Epithelial cell of prostate (primary cell): ENCODE results near the gene FBXL17.
A peak's percentile ranks its signal among the peaks of the same experiment; 100 is the strongest.

ENCODE experiments used
- DNase-seq: peaks from one replicate; pipeline ENCODE4 v3.0.0-alpha.2; 2011; ENCODE audit warnings: low read depth, low spot score
- H3K27ac ChIP-seq: fragments of 450-650 bp; 2 replicates; pipeline ENCODE4 v1.5.1; 2017; ENCODE audit warnings: mild to moderate bottlenecking

Gene FBXL17

GRCh38 chr5:108375768-108376167 lies 6.1 kb downstream of the FBXL17 start:
- no peak overlapping the region for H3K27ac ChIP-seq
- DNase-seq, result no peak

GRCh38 chr5:108373426-108373825 lies 8.5 kb downstream of the FBXL17 start:
- no peak for DNase-seq
- no peak overlapping the region for H3K27ac ChIP-seq

GRCh38 chr5:108372369-108372768 lies 9.5 kb downstream of the FBXL17 start:
- no peak for DNase-seq
- H3K27ac ChIP-seq, result no peak overlapping the region

- no peak overlapping the region for H3K27ac ChIP-seq
Measured at GRCh38 chr5:108371263-108371662, 10.6 kb downstream of the FBXL17 start.

GRCh38 chr5:108369167-108369566 lies 12.7 kb downstream of the FBXL17 start:
- no peak for DNase-seq
- no peak overlapping the region for H3K27ac ChIP-seq

More at GRCh38 chr5:108371263-108371662, 10.6 kb downstream of the FBXL17 start:
- no peak for DNase-seq

GRCh38 chr5:108367679-108368334 lies 14.1 kb downstream of the FBXL17 start:
- DNase-seq, result no peak
- peak overlapping the region; percentile 51 for H3K27ac ChIP-seq

GRCh38 chr5:108366500-108366899 lies 15.4 kb downstream of the FBXL17 start:
- DNase-seq, result no peak

GRCh38 chr5:108361771-108362170 lies 20.1 kb downstream of the FBXL17 start:
- no peak for DNase-seq
- H3K27ac ChIP-seq, result no peak overlapping the region

More at GRCh38 chr5:108366500-108366899, 15.4 kb downstream of the FBXL17 start:
- no peak overlapping the region for H3K27ac ChIP-seq

GRCh38 chr5:108361239-108361638 lies 20.7 kb downstream of the FBXL17 start:
- DNase-seq, result no peak
- no peak overlapping the region for H3K27ac ChIP-seq

GRCh38 chr5:108360280-108360679 lies 21.6 kb downstream of the FBXL17 start:
- H3K27ac ChIP-seq, result no peak overlapping the region
- no peak for DNase-seq

GRCh38 chr5:108356286-108356685 lies 25.6 kb downstream of the FBXL17 start:
- no peak for DNase-seq
- H3K27ac ChIP-seq, result no peak overlapping the region

- no peak overlapping the region for H3K27ac ChIP-seq
- no peak for DNase-seq
Measured at GRCh38 chr5:108353087-108353486, 28.8 kb downstream of the FBXL17 start.

- H3K27ac ChIP-seq, result no peak overlapping the region
- peak; percentile 1 for DNase-seq
Measured at GRCh38 chr5:108345541-108346171, 36.2 kb downstream of the FBXL17 start.

GRCh38 chr5:108344103-108344822 lies 37.6 kb downstream of the FBXL17 start:
- DNase-seq, result no peak
- no peak overlapping the region for H3K27ac ChIP-seq

- DNase-seq, result no peak
- no peak overlapping the region for H3K27ac ChIP-seq
Measured at GRCh38 chr5:108341866-108342265, 40.0 kb downstream of the FBXL17 start.

- no peak for DNase-seq
- H3K27ac ChIP-seq, result no peak overlapping the region
Measured at GRCh38 chr5:108340131-108340530, 41.8 kb downstream of the FBXL17 start.

- H3K27ac ChIP-seq, result no peak overlapping the region
- peak; percentile 1 for DNase-seq
Measured at GRCh38 chr5:108339220-108339619, 42.7 kb downstream of the FBXL17 start.

GRCh38 chr5:108334225-108334624 lies 47.7 kb downstream of the FBXL17 start:
- no peak for DNase-seq
- no peak overlapping the region for H3K27ac ChIP-seq

GRCh38 chr5:108326982-108327381 lies 54.9 kb downstream of the FBXL17 start:
- H3K27ac ChIP-seq, result no peak overlapping the region
- DNase-seq, result no peak

GRCh38 chr5:108324886-108325285 lies 57.0 kb downstream of the FBXL17 start:
- H3K27ac ChIP-seq, result no peak overlapping the region
- DNase-seq, result no peak

- no peak overlapping the region for H3K27ac ChIP-seq
- DNase-seq, result no peak
Measured at GRCh38 chr5:108321341-108321740, 60.6 kb downstream of the FBXL17 start.
